Chondrocyte (in vitro differentiated cells): ENCODE results near the gene TGFBR3. TPM values are rescaled to one million over a fixed set of nuclear protein-coding genes. Genes with fewer than 3 reads are reported as not detected.

Experiments
- DNase-seq: peaks from one replicate; pipeline ENCODE4 v3.0.0; 2021; ENCODE audit warnings: mixed read lengths, low spot score
- H3K27ac Mint-ChIP-seq: one replicate; pipeline ENCODE4 v1.8.0; 2021; ENCODE audit warnings: mild to moderate bottlenecking, moderate library complexity, mixed read lengths; ENCODE audit not compliant: unreplicated experiment
- H3K27me3 Mint-ChIP-seq: 2 replicates; pipeline ENCODE4 v1.8.0; 2021; ENCODE audit warnings: low read depth, mixed read lengths
- H3K36me3 Mint-ChIP-seq: 2 replicates; pipeline ENCODE4 v1.8.0; 2021; ENCODE audit warnings: low read depth, mixed read lengths
- H3K4me1 Mint-ChIP-seq: 2 replicates; pipeline ENCODE4 v1.8.0; 2021; ENCODE audit warnings: low read depth, mild to moderate bottlenecking, mixed read lengths
- H3K4me3 Mint-ChIP-seq: one replicate; pipeline ENCODE4 v1.8.0; 2021; ENCODE audit warnings: mild to moderate bottlenecking, moderate library complexity, mixed read lengths; ENCODE audit not compliant: unreplicated experiment
- H3K9me3 Mint-ChIP-seq: 2 replicates; pipeline ENCODE4 v1.8.0; 2021; ENCODE audit warnings: low read depth, mixed read lengths
- CTCF ChIP-seq: fragments of 200-600 bp; sonication (generic); IDR thresholded peaks from 2 replicates; pipeline ENCODE4 v1.5.0; 2021; ENCODE audit warnings: antibody characterized with exemption, mild to moderate bottlenecking, moderate library complexity
- total RNA-seq: library from RNA; stranded (reverse); gene quantifications from 3 replicates; pipeline ENCODE4 v1.2.1, GENCODE V29; 2021

The TGFBR3 gene
- total RNA-seq, 1 donor from 2014 or later, result 1.4 TPM

DNA sequence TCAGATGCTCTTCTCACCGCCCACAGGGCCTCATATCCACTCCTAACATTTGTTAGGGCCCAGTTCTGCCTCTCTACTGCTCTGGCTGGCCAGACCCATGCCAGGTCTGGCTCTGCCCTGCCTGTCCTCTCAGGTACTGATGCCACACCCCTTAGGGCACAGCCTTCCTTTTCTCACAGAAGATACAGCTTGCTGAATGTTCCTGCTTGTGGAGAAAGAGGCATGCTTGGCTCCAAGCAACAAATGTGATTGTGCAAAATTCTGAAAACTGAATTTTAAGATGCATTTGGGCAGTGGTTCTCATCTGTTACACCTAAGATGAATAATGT, 178.1 kb downstream of the TGFBR3 start:
- no peaks in the 10 kb centered on the region for H3K36me3 Mint-ChIP-seq
- no peak overlapping the region for H3K4me3 Mint-ChIP-seq
- no peaks in the 10 kb centered on the region for H3K27me3 Mint-ChIP-seq
- no peaks in the 10 kb centered on the region for H3K4me1 Mint-ChIP-seq
- no peaks in the 10 kb centered on the region for H3K9me3 Mint-ChIP-seq
- TF ChIP-seq CTCF, result no peak
- H3K27ac Mint-ChIP-seq, result no peak overlapping the region
- DNase-seq, result no peak

- DNase-seq, result no peak
- H3K27me3 Mint-ChIP-seq, result no peaks in the 10 kb centered on the region
- H3K4me1 Mint-ChIP-seq, result no peaks in the 10 kb centered on the region
- no peak overlapping the region for H3K27ac Mint-ChIP-seq
- no peaks in the 10 kb centered on the region for H3K36me3 Mint-ChIP-seq
- no peak overlapping the region for H3K4me3 Mint-ChIP-seq
- TF ChIP-seq CTCF, result no peak
- H3K9me3 Mint-ChIP-seq, result no peaks in the 10 kb centered on the region
These were observed 178.6 kb downstream of the TGFBR3 start for GRCh38 chr1:91707114-91707889.

DNA sequence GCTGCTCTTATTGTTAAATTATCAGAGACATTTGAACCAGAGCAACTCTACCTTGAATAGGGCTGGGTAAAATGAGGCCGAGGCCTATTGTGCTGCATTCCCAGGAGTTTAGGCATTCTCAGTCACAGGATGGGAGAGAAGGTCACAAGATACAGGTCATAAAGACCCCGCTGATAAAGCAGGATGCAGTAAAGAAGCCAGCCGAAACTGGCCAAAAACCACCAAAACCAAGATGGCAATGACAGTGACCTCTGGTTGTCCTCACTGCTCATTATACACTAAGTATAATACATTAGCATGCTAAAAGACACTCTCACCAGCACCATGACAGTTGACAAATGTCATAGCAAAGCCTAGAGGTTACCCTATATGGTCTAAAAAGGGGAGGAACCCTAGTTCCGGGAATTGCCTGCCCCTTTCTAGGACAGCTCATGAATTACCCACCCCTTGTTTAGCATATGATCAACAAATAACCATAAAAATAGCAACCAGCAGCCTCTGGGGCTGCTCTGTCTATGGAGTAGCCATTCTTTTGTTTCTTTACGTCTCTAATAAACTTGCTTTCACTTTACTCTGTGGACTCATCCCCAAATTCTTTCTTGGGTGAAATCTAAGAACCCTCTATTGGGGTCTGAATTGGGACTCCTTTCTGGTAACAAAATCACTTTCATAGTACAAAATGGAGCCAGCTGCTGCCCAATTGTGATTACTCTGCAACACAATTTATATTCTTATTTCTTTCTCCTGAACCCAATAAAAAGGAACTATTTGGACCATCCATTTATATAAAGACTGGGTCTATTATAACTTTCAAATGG, 179.6 kb downstream of the TGFBR3 start:
- no peak overlapping the region for H3K4me3 Mint-ChIP-seq
- no peak overlapping the region for H3K27ac Mint-ChIP-seq
- H3K9me3 Mint-ChIP-seq, result no peaks in the 10 kb centered on the region
- H3K36me3 Mint-ChIP-seq, result no peaks in the 10 kb centered on the region
- no peaks in the 10 kb centered on the region for H3K27me3 Mint-ChIP-seq
- no peak for DNase-seq
- H3K4me1 Mint-ChIP-seq, result peaks cover under 1% of the 10 kb centered on the region
- TF ChIP-seq CTCF, result no peak

DNA sequence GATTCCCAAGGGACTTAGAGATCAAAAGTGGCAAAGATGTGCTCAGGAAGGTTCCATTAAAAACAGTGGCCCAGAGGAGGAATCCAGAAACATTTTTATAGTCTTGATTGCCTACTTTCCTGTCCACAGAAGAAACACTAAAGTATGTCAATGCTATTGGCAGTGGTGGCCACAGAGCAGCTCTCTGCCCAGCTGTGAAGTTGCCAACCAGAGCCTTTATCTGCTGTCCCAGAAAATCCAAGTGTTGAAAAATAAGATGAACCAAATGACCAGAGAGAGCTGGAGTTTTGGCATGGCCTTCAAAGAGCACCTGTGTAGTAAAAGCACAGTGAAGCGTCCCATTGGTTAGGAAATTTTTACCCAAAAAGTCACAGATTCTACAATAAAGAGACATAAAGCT, 181.2 kb downstream of the TGFBR3 start:
- DNase-seq, result no peak
- H3K4me1 Mint-ChIP-seq, result peaks cover 4% of the 10 kb centered on the region
- no peaks in the 10 kb centered on the region for H3K36me3 Mint-ChIP-seq
- H3K9me3 Mint-ChIP-seq, result no peaks in the 10 kb centered on the region
- H3K27me3 Mint-ChIP-seq, result no peaks in the 10 kb centered on the region
- no peak overlapping the region for H3K27ac Mint-ChIP-seq
- no peak for TF ChIP-seq CTCF
- no peak overlapping the region for H3K4me3 Mint-ChIP-seq

DNA sequence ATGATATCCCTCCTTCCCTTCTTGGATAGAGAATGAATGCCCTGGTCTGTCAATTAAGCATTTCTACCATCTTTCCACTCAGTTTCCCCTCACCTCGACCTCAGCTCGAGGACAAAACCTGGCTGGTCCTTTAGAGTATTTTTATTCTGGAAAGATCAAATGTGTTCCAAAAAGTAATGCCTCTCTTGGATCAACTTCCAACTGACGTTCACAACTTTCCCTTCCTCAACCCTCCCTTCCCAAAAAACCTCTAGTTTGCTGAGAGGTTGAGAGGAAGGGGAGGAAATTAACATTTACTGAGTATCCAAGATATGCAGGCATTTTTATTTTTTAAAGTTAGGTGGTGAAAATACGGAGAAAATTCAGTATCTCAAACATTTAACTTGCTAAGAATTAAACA, 182.9 kb downstream of the TGFBR3 start:
- H3K4me1 Mint-ChIP-seq, result peaks cover 4% of the 10 kb centered on the region
- no peaks in the 10 kb centered on the region for H3K9me3 Mint-ChIP-seq
- no peaks in the 10 kb centered on the region for H3K36me3 Mint-ChIP-seq
- H3K27ac Mint-ChIP-seq, result no peak overlapping the region
- no peaks in the 10 kb centered on the region for H3K27me3 Mint-ChIP-seq
- no peak for DNase-seq
- no peak overlapping the region for H3K4me3 Mint-ChIP-seq
- TF ChIP-seq CTCF, result no peak
